ENCODE measurements around the gene EDAR.

EDAR gene

GRCh38 chr2:108852375-108852774 is 136.6 kb downstream of the EDAR start:
- DNase-seq (ENCODE audit: low spot score), result no peak

DNA sequence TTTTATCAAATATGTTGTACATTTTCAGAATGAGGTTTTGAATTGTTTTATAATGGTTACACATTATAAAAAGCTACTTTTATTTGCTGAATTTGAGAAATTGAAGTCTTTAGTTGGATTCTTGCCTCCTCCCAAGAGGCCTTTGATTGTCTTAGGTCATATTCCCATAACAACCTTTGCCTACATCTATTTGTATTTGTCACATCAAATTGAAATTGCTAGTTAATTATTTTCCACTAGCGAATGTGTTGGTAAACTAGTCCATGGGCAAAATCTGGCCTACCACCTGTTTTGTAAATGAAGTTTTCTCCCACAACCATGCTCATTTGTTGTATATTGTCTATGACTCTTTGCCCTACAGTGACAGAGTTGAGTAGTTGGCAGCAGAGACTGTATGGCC is 142.0 kb downstream of the EDAR start:
- DNase-seq (ENCODE audit: low spot score), result no peak

DNA sequence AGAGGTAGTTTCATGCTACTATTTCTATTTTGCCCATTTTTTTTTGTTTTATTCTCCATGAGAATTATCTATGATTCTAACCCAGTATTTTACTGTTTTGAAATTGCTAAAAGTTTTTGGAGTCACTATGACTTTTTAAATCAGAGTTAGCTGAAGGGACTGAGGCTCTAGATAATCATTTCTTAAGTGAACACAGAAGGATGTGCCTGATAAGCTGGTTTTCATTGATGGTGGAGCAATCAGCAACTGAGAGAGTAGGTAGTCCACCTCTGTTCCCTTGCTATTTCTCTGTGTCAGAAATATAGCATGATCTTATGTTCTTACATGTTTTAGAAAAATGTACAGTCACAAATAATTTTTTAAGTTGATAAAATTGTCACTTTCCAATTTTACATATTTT is 143.1 kb downstream of the EDAR start:
- DNase-seq (ENCODE audit: low spot score), result no peak

All from COLO829 (cell line).